IPS-18a (cell line): Measurements from ENCODE around the gene DNAH11.
"Not testable (repeated sequence)": the region's sequence is repeated elsewhere in the genome, so short reads cannot be mapped to it uniquely, and the experiment has no call there.

Experiments used
- H3K27ac ChIP-seq: one replicate; pipeline ENCODE4 v1.5.1; 2013; ENCODE audit warnings: low read length
- H3K27me3 ChIP-seq: one replicate; pipeline ENCODE4 v1.6.1; 2013; ENCODE audit warnings: mild to moderate bottlenecking, low read length; ENCODE audit not compliant: control insufficient read depth, insufficient read depth
- H3K36me3 ChIP-seq: one replicate; pipeline ENCODE4 v1.6.1; 2013; ENCODE audit warnings: low read depth, low read length; ENCODE audit not compliant: control insufficient read depth
- H3K4me1 ChIP-seq: one replicate; pipeline ENCODE4 v1.6.1; 2013; ENCODE audit warnings: low read depth, low read length; ENCODE audit not compliant: control insufficient read depth
- H3K4me3 ChIP-seq: one replicate; pipeline ENCODE4 v1.5.1; 2013; ENCODE audit warnings: low read length
- H3K9ac ChIP-seq: one replicate; pipeline ENCODE4 v1.6.1; 2013; ENCODE audit warnings: mild to moderate bottlenecking, low read length, moderate library complexity
- H3K9me3 ChIP-seq: one replicate; pipeline ENCODE4 v1.6.1; 2013; ENCODE audit warnings: low read depth, low read length; ENCODE audit not compliant: control insufficient read depth

Gene DNAH11

DNA sequence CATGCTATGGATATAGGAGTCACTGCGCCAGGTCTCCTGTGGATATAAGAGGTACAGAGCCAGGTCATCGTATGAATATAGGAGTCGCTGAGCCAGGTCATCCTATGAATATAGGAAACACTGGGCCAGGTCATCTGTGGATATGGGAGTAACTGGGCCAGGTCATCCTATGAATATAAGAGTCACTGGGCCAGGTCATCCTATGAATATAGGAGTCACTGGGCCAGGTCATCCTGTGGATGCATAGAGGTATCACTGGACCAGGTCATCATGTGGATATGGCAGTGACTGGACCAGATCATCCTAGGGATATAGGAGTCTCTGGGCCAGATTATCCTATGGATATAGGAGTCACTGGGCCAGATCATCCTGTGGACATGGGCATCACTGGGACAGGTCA lies 181.7 kb downstream of the DNAH11 start:
- Histone ChIP-seq H3K9ac (no peak overlapping the region), H3K4me1 (no peaks in the 10 kb centered on the region), H3K27ac (no peak overlapping the region), H3K27me3 (no peaks in the 10 kb centered on the region), H3K9me3 (no peaks in the 10 kb centered on the region), H3K4me3 (no peak overlapping the region), H3K36me3 (no peaks in the 10 kb centered on the region)

DNA sequence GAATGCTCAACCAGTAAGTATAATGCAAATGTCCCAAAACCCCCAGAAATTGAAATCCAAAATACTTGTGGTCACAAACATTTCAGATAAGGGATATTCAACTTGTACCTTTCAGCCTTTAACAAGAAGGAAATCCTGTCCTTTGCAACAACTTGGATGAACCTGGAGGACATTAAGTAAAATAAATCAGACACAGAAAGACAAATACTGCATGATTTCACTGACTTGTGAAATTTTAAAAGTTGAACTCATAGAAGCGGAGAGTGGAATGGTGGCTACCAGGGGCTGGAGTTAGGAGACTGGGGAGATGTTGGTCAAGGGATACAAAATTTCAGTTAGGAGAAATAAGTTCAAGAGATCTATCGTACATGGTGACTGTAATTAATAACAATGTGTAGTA lies 187.6 kb downstream of the DNAH11 start:
- H3K4me1 ChIP-seq: no peaks in the 10 kb centered on the region
- H3K9me3 ChIP-seq: no peaks in the 10 kb centered on the region
- H3K27ac ChIP-seq: no peak overlapping the region
- no peak overlapping the region for H3K4me3 ChIP-seq
- H3K27me3 ChIP-seq: no peaks in the 10 kb centered on the region
- H3K9ac ChIP-seq: no peak overlapping the region
- no peaks in the 10 kb centered on the region for H3K36me3 ChIP-seq

DNA sequence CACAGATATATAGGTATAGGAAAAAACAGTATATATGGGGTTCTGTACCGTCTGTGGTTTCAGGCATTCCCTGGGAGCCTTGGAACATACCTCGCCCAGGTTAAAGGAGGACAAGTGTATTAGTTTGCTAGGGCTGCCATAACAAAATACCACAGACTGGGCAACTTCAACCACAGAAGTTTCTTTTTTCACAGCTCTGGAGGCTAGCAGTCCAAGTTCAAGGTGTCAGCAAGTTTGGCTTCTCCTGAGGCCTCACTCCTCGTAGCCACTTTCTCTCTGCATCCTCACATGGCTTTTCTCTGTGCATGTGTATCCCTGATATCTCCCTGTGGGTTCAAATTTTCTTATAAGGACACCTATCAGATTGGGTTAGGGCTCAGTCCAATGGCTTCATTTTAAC lies 189.1 kb downstream of the DNAH11 start:
- Histone ChIP-seq H3K36me3 (no peaks in the 10 kb centered on the region), H3K4me1 (no peaks in the 10 kb centered on the region), H3K9ac (no peak overlapping the region), H3K9me3 (no peaks in the 10 kb centered on the region), H3K27me3 (no peaks in the 10 kb centered on the region), H3K27ac (no peak overlapping the region), H3K4me3 (no peak overlapping the region)

DNA sequence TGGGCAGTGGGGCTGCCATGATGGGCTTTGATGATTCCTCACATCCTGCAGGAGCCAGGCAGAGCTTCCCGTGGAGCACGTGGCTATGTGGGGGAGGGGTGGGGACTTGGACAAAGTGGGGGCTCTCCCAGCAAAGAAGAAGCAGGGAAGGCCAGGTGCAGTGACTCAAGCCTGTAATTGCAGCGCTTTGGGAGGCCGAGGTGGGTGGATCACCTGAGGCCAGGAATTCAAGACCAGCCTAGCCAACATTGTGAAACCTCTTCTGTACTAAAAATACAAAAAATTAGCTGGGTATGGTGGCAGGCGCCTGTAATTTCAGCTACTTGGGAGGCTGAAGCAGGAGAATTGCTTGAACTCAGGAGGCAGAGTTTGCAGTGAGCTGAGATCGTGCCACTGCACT lies 190.1 kb downstream of the DNAH11 start:
- H3K27me3 ChIP-seq, H3K27ac ChIP-seq, H3K9ac ChIP-seq, H3K36me3 ChIP-seq, H3K4me1 ChIP-seq, H3K4me3 ChIP-seq, H3K9me3 ChIP-seq: not testable (repeated sequence)

DNA sequence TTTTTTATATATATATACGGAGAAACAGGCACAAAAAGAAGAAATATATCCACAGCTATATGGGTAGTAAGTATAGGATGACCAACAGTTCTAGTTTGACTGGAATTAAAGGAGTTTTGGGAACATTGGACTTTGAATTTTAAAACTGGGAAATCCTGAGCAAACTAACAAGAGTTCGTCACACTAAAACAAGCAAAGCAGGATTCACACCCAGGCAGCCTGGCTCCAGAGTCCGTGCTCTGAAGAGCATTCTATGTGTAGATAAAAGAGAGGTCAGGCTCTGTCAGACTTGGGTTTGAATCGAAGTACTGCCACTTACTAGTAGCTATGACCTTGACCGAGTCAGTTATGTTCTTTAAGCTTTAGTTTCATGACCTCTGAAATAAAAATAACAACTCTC lies 191.0 kb downstream of the DNAH11 start:
- H3K27ac ChIP-seq: no peak overlapping the region
- H3K36me3 ChIP-seq: no peaks in the 10 kb centered on the region
- H3K4me1 ChIP-seq: no peaks in the 10 kb centered on the region
- H3K4me3 ChIP-seq: no peak overlapping the region
- H3K27me3 ChIP-seq: no peaks in the 10 kb centered on the region
- H3K9me3 ChIP-seq: no peaks in the 10 kb centered on the region
- H3K9ac ChIP-seq: no peak overlapping the region

DNA sequence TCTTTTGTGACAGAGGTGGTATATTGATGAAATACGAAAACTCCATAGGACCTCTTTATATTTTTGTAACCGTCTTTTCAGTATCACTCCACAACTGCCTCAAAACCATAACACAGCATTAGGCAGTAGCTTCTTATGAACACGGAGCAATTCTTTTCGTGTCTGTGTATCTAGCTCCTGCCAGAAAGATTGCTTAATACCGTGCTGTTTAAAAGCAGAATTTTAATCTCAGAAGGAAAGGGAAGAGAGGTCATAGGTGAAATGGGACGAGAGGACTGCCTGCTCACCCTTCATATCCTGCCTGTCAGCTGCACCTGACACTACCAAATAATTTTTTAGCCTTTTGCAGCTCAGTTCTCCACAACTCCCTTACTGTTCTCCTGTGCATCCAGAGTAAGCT lies 200.7 kb downstream of the DNAH11 start:
- Histone ChIP-seq H3K36me3 (no peaks in the 10 kb centered on the region), H3K9me3 (no peaks in the 10 kb centered on the region), H3K4me3 (no peak overlapping the region), H3K27me3 (no peaks in the 10 kb centered on the region), H3K27ac (no peak overlapping the region), H3K9ac (no peak overlapping the region), H3K4me1 (no peaks in the 10 kb centered on the region)

DNA sequence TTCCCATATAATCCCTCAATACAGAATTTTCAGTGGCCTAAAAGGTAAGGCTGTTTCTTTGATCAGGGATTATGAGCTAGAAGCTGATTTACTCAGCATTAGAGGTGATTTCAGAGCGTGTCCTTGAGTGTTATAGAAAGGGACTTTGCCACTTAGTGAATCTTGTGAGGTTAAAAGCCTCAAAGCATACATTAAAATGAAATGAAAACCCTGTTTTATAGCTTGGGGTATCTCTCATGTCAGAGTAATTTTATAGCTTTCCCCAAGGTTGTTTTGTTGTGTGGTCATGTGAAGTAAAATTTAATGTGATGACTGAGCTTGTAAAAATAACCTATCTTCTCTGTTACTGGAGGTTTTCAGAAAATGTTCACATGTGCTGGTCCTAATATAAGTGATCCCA lies 204.1 kb downstream of the DNAH11 start:
- Histone ChIP-seq H3K36me3 (no peaks in the 10 kb centered on the region), H3K27ac (no peak overlapping the region), H3K4me1 (peaks cover 7% of the 10 kb centered on the region), H3K9me3 (no peaks in the 10 kb centered on the region), H3K4me3 (no peak overlapping the region), H3K9ac (no peak overlapping the region), H3K27me3 (no peaks in the 10 kb centered on the region)

DNA sequence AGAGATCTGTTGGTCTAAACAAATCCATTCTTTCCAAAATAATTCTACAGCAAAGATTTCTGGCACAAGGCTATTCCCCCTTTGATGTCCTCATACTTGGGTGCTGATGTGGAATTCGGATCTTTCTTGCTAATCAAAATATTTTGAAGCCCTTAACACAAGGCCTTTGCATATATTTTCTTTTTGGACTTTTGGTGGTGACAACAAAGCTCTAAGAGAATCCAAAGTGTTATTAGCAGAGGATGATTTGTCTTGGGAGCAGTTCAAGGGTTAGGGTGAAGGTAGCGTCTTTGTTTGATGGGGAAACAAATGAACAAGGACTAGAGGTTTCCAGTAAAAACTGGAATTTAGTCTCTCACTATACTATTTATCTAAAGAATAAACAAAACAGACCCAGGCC lies 205.0 kb downstream of the DNAH11 start:
- Histone ChIP-seq H3K36me3 (no peaks in the 10 kb centered on the region), H3K9me3 (no peaks in the 10 kb centered on the region), H3K27me3 (no peaks in the 10 kb centered on the region), H3K9ac (no peak overlapping the region), H3K27ac (no peak overlapping the region), H3K4me1 (peaks cover 7% of the 10 kb centered on the region), H3K4me3 (no peak overlapping the region)

DNA sequence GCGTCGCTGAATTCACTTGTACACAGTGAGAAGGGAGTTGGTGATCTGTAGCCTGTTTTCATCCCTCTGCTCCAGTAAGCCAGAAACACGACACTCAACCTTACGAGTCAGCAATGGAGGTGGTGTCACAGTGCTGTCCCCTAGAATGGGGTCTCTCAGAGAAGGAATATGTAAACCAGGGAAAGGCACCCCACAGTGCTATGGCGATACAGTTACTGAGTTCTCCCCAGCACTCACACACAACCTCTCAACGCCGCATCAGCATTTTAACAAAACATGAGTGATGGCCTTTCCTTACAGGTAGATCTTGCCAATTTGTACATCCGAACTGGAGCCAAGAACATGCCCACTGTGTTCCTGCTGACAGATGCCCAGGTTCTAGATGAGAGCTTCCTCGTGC lies 206.5 kb downstream of the DNAH11 start:
- H3K4me3 ChIP-seq: no peak overlapping the region
- H3K9ac ChIP-seq: no peak overlapping the region
- H3K27ac ChIP-seq: no peak overlapping the region
- H3K4me1 ChIP-seq: peaks cover 7% of the 10 kb centered on the region
- no peaks in the 10 kb centered on the region for H3K36me3 ChIP-seq
- no peaks in the 10 kb centered on the region for H3K9me3 ChIP-seq
- no peaks in the 10 kb centered on the region for H3K27me3 ChIP-seq

DNA sequence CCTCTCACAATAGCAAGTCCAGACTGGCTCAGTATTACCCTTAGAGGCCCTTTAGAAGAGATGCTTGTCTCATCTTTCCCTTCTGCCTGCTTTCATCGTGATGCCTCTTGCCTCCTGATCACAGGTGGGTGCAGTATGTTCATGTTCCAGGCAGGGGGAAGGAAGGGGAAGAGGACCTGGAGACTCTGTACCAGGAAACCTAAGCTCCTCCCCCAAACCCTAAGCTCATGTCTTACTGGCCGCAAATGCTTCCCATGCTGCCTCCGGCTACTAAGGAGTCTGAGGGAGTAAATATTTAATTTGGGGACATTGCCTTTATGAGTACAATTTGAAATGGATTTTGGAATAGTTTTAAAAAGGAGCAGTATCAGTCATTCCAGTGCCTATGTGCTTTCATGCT lies 210.2 kb downstream of the DNAH11 start:
- H3K27me3 ChIP-seq: no peaks in the 10 kb centered on the region
- no peak overlapping the region for H3K9ac ChIP-seq
- no peaks in the 10 kb centered on the region for H3K36me3 ChIP-seq
- H3K27ac ChIP-seq: no peak overlapping the region
- H3K4me3 ChIP-seq: no peak overlapping the region
- peaks cover 20% of the 10 kb centered on the region for H3K4me1 ChIP-seq
- H3K9me3 ChIP-seq: no peaks in the 10 kb centered on the region

DNA sequence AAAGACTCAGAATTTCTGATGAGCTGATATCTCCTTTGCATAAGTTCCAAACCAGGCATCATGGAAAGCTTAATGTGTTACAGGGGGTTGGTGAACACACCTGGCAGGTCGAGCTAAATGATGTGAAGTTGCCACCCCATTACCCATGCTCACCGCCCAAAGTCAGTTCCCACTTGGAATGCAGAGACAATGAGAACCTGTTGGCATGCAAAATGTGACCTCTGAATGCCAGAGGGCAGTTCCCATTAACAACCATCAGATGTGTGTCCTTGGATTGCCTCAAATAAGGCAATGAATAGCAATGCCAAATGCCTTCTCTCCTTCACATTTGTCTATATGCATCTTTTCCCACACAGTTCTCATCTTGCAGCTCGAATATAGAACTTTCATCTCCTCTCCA lies 212.1 kb downstream of the DNAH11 start:
- no peaks in the 10 kb centered on the region for H3K27me3 ChIP-seq
- peaks cover 13% of the 10 kb centered on the region for H3K4me1 ChIP-seq
- H3K9me3 ChIP-seq: no peaks in the 10 kb centered on the region
- no peaks in the 10 kb centered on the region for H3K36me3 ChIP-seq
- no peak overlapping the region for H3K9ac ChIP-seq
- H3K27ac ChIP-seq: no peak overlapping the region
- H3K4me3 ChIP-seq: no peak overlapping the region

DNA sequence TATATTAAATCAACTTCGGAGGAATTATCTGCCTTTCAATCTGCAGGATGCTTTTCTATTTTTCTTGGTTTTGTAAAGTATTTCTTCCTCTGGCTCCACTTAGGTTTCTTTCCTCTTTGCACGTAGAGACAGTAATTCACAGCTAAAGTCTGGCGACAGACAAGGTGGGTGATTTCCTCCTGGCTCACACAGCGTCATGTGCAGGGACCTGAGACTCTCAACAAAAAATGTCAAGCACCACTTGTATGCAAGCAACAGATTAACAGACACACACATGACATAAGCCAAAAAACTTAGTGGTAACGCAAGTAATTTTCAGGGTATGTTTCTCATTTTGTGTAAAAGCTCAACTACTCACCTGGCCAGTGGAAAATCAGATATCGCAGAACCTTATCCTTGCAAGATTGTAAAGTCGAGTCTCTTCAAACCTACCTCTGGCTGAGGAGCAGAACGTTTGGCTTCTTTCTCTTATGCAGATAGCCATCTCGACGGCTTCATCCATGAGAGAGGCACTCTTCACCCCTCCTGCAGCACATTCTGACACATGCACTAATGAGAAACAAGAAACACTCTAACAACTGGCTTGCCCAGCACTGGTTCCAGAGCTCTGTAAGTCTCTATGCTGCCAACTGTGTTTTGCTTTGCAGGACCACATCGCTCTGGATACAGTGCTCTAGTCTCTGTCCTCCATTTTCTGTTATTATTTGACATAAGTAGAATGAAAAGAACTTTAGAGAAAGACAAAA lies 214.9 kb downstream of the DNAH11 start:
- Histone ChIP-seq H3K4me3 (no peak overlapping the region), H3K9me3 (no peaks in the 10 kb centered on the region), H3K27me3 (no peaks in the 10 kb centered on the region), H3K36me3 (no peaks in the 10 kb centered on the region), H3K4me1 (peaks cover 13% of the 10 kb centered on the region), H3K9ac (no peak overlapping the region), H3K27ac (no peak overlapping the region)
